ENCODE data around the gene PLIN3.

GRCh38 chr19:4843647-4843965 is 23.9 kb downstream of the PLIN3 start:
- TF ChIP-seq RFX5 (IDR thresholded peaks at IDR 0.05; ENCODE audit: low read depth, low read length) (no peak), POLR2A (IDR thresholded peaks at IDR 0.05; ENCODE audit: low read depth, low read length) (no peak), CTCF (conservative IDR thresholded peaks at IDR 0.05; ENCODE audit: low read depth, low read length) (no peak), RAD21 (IDR thresholded peaks at IDR 0.05; ENCODE audit: low read length) (no peak), ELK1 (IDR thresholded peaks at IDR 0.05; ENCODE audit: borderline replicate concordance, low read depth, low read length) (no peak), BHLHE40 (IDR thresholded peaks at IDR 0.05; ENCODE audit: low read depth, low read length) (no peak), USF2 (IDR thresholded peaks at IDR 0.05; ENCODE audit: low read depth, low read length) (no peak), MXI1 (IDR thresholded peaks at IDR 0.05; ENCODE audit: borderline replicate concordance, low read depth, low read length) (no peak), SMC3 (IDR thresholded peaks at IDR 0.05; ENCODE audit: low read depth, low read length) (no peak), NFE2L2 (IDR thresholded peaks at IDR 0.05; ENCODE audit: low read depth, low read length) (no peak), CEBPB (IDR thresholded peaks at IDR 0.05; ENCODE audit: low read depth, low read length) (no peak)

Data from IMR-90 (cell line).